Gastroesophageal sphincter (tissue), 4 donors: ENCODE results near the gene NEUROD2. TPM values are rescaled to one million over a fixed set of nuclear protein-coding genes. Genes with fewer than 3 reads are reported as not detected.

Experiments
- ATAC-seq: fragments of 150-250 bp; one replicate; pipeline ENCODE4 v1.9.1; 2016; ENCODE audit warnings: mild to moderate bottlenecking, moderate library complexity
- H3K27ac ChIP-seq, 4 donors: fragments of 200-600 bp; sonication (generic) in 3 of 4; 1 replicate in 3 of 4; 2 replicates in 1 of 4; pipeline ENCODE4 v1.5.1; 2016 to 2019
- H3K27me3 ChIP-seq: fragments of 200-600 bp; sonication (generic); one replicate; pipeline ENCODE4 v1.5.1; 2019
- H3K36me3 ChIP-seq, 2 donors: fragments of 200-600 bp; sonication (generic); one replicate each; pipeline ENCODE4 v1.5.1; 2019; ENCODE audit warnings: control low read depth in 1 of 2
- H3K4me1 ChIP-seq, 3 donors: fragments of 200-600 bp; sonication (generic); 1 replicate in 2 of 3; 2 replicates in 1 of 3; pipeline ENCODE4 v1.5.1; 2016 to 2019; ENCODE audit warnings: control low read depth in 2 of 3
- H3K4me3 ChIP-seq, 2 donors: fragments of 200-600 bp; sonication (generic); one replicate each; pipeline ENCODE4 v1.5.1; 2019; ENCODE audit warnings: mild to moderate bottlenecking in 1 of 2, moderate library complexity in 1 of 2
- H3K9me3 ChIP-seq, 3 donors: fragments of 200-600 bp; sonication (generic); one replicate each; pipeline ENCODE4 v1.5.1; 2017 to 2019; ENCODE audit warnings: control low read depth in 2 of 3
- CTCF ChIP-seq, 4 experiments: fragments of 200-600 bp in 2 of 4; fragments of 450-650 bp in 2 of 4; sonication (generic) in 1 of 4; IDR thresholded peaks; one replicate each; pipeline ENCODE4 v1.5.1; 2017 to 2019; ENCODE audit warnings: antibody characterized with exemption in 4 of 4, mild to moderate bottlenecking in 2 of 4, moderate library complexity in 2 of 4
- EP300 ChIP-seq: sonication (generic); formaldehyde crosslinking; IDR thresholded peaks from one replicate; pipeline ENCODE4 v1.6.1; 2017; ENCODE audit warnings: antibody characterized with exemption, mild to moderate bottlenecking
- POLR2A ChIP-seq, 2 donors: fragments of 450-650 bp; IDR thresholded peaks; one replicate each; pipeline ENCODE4 v1.6.1; 2017; ENCODE audit warnings: antibody characterized with exemption in 2 of 2, mild to moderate bottlenecking in 2 of 2, moderate library complexity in 1 of 2
- POLR2AphosphoS5 ChIP-seq: sonication (generic); formaldehyde crosslinking; IDR thresholded peaks from one replicate; pipeline ENCODE4 v1.6.1; 2017; ENCODE audit warnings: antibody characterized with exemption
- WGBS, 2 donors: methylation state at CpG; one replicate each; pipeline ENCODE4 v1.1.5; 2018; ENCODE audit warnings: low coverage in 1 of 2; 5-methylcytosine and 5-hydroxymethylcytosine counted together
- total RNA-seq, 4 donors: library from RNA; depleted of rRNA; stranded (reverse); fragments of >200 nt; gene quantifications; one replicate each; pipeline ENCODE4 v1.1.0, GENCODE V29; 2016

Gene NEUROD2
- total RNA-seq, 4 donors from 2014 or later: not detected

- no peaks in the 10 kb centered on the region for H3K9me3 ChIP-seq
- peak overlapping the region in 3 of 4 donors; percentile 3 to 32 (median 19) for H3K27ac ChIP-seq
- H3K27me3 ChIP-seq: peaks cover 55% of the 10 kb centered on the region
- ATAC-seq: no peak
- 27 to 57% methylated on average over 2 to 5 of the region's 13 CpGs for WGBS, 2 donors
- no peaks in the 10 kb centered on the region for H3K36me3 ChIP-seq
- TF ChIP-seq POLR2A (IDR thresholded peaks at IDR 0.05) (no peak), CTCF (IDR thresholded peaks at IDR 0.05) (no peak), EP300 (no peak), POLR2AphosphoS5 (no peak)
- peaks cover 0 to 34% (median 14%) of the 10 kb centered on the region in 3 donors for H3K4me1 ChIP-seq
- no peak overlapping the region for H3K4me3 ChIP-seq
Measured at GRCh38 chr17:39632153-39632941, 24.6 kb upstream of the NEUROD2 start.

- Histone ChIP-seq H3K36me3 (no peaks in the 10 kb centered on the region), H3K27ac (peak overlapping the region in 1 of 4 donors; percentile 3), H3K4me3 (no peak overlapping the region), H3K27me3 (peaks cover 65% of the 10 kb centered on the region), H3K4me1 (peaks cover 0 to 40% (median 19%) of the 10 kb centered on the region in 3 donors), H3K9me3 (no peaks in the 10 kb centered on the region)
- 0 to 8% methylated on average over 1 of the region's 6 CpGs for WGBS, 2 donors
- ATAC-seq: no peak
- TF ChIP-seq POLR2AphosphoS5: no peak
Measured at GRCh38 chr17:39631403-39631802, 23.7 kb upstream of the NEUROD2 start.

- Histone ChIP-seq H3K9me3 (no peaks in the 10 kb centered on the region), H3K36me3 (no peaks in the 10 kb centered on the region), H3K4me1 (peaks cover 0 to 29% (median 14%) of the 10 kb centered on the region in 3 donors), H3K27me3 (peaks cover 80% of the 10 kb centered on the region), H3K4me3 (no peak overlapping the region), H3K27ac (no peak overlapping the region)
- no peak for ATAC-seq
- WGBS, 2 donors: 74% methylated on average over 3 of the region's 12 CpGs; no CpG with 5 or more reads in 1 of the 2 donors
- TF ChIP-seq POLR2AphosphoS5: no peak
- TF ChIP-seq CTCF (IDR thresholded peaks at IDR 0.05): no peak
- no peak for TF ChIP-seq EP300
- TF ChIP-seq POLR2A (IDR thresholded peaks at IDR 0.05): no peak
Measured at GRCh38 chr17:39629898-39630297, 22.2 kb upstream of the NEUROD2 start.

GRCh38 chr17:39629494-39629880 lies 21.8 kb upstream of the NEUROD2 start:
- H3K4me1 ChIP-seq: peaks cover 0 to 25% (median 10%) of the 10 kb centered on the region in 3 donors

More at GRCh38 chr17:39629494-39629880, 21.8 kb upstream of the NEUROD2 start:
- no peak for ATAC-seq
- Histone ChIP-seq H3K36me3 (no peaks in the 10 kb centered on the region), H3K4me3 (no peak overlapping the region), H3K9me3 (no peaks in the 10 kb centered on the region), H3K27me3 (peaks cover 84% of the 10 kb centered on the region), H3K27ac (no peak overlapping the region)
- WGBS, 2 donors: no CpG with 5 or more reads among the region's 3 CpGs
- TF ChIP-seq CTCF (IDR thresholded peaks at IDR 0.05) (no peak), POLR2AphosphoS5 (no peak), POLR2A (IDR thresholded peaks at IDR 0.05) (no peak), EP300 (no peak)
